GM12878 (cell line): ENCODE results near the gene SLC17A2. TPM values are rescaled to one million over a fixed set of nuclear protein-coding genes. Genes with fewer than 3 reads are reported as not detected.

Experiments used
- ATAC-seq: fragments of 200-7000 bp; cut with Tn5 transposase; 3 replicates; pipeline ENCODE4 v1.9.1; 2020; ENCODE audit warnings: mild to moderate bottlenecking, moderate library complexity
- BruUV-seq: library from RNA; stranded (reverse); fragments of 400-500 nt; replicated peaks from 2 replicates; lab custom pipeline; 2021; lab: Mats Ljungman, UMichigan
- CTCF ChIA-PET: fragments of 300-600 bp; sonication (Branson Sonifier 250); formaldehyde crosslinking; extraction: SDS; loops from one replicate; lab custom pipeline; 2021; ENCODE audit warnings: inconsistent platforms; lab: Yijun Ruan, JAX
- POLR2A ChIA-PET: fragments of 350-600 bp; formaldehyde crosslinking; extraction: SDS; loops from one replicate; lab custom pipeline; 2021; ENCODE audit warnings: inconsistent platforms; lab: Charles Lee
- RAD21 ChIA-PET: fragments of 300-600 bp; sonication (Branson Sonifier 250); formaldehyde crosslinking; loops from one replicate; lab custom pipeline; 2023; ENCODE audit warnings: antibody characterized with exemption; ENCODE audit not compliant: unreplicated experiment; lab: Charles Lee
- SMC1A ChIA-PET: fragments of 300-600 bp; sonication (Branson Sonifier 250); formaldehyde crosslinking; loops from one replicate; lab custom pipeline; 2023; ENCODE audit not compliant: unreplicated experiment, uncharacterized antibody; lab: Charles Lee
- DNase-seq: peaks from one replicate; pipeline ENCODE4 v3.0.0-alpha.2; 2011; ENCODE audit warnings: low read depth, low spot score
- FAIRE-seq: peaks from 3 replicates; lab custom pipeline; 2011; peaks lifted over from hg19 to GRCh38; lab: Jason Lieb, UNC
- H2AFZ ChIP-seq: 2 replicates; pipeline ENCODE4 v1.6.0; 2011; ENCODE audit warnings: low read depth, low read length, control low read depth; ENCODE audit not compliant: control insufficient read depth
- H3K27ac ChIP-seq: 2 replicates; pipeline ENCODE4 v1.5.1; 2011; ENCODE audit warnings: control low read depth; ENCODE audit not compliant: control insufficient read depth, insufficient read depth
- H3K27me3 ChIP-seq, 2 experiments: replicated peaks in 1 of 2; 2 replicates each; pipeline versions ENCODE4 v1.6.0 to v1.6.1; 2011; ENCODE audit warnings: low read length in 1 of 2; ENCODE audit not compliant: control insufficient read depth in 2 of 2, insufficient read depth in 2 of 2
- H3K36me3 ChIP-seq, 2 experiments: 2 replicates each; pipeline ENCODE4 v1.5.1; 2011; ENCODE audit warnings: low read length in 1 of 2; ENCODE audit not compliant: control insufficient read depth in 2 of 2, insufficient read depth in 2 of 2
- H3K4me1 ChIP-seq: 2 replicates; pipeline ENCODE4 v1.6.1; 2011; ENCODE audit warnings: mild to moderate bottlenecking, low read length, moderate library complexity, mixed read lengths; ENCODE audit not compliant: control insufficient read depth, insufficient read depth
- H3K4me2 ChIP-seq: 2 replicates; pipeline ENCODE4 v1.6.0; 2011; ENCODE audit warnings: control low read depth; ENCODE audit not compliant: control insufficient read depth, insufficient read depth
- H3K4me3 ChIP-seq: fragments of 200-600 bp; sonication (generic); 2 replicates; pipeline ENCODE4 v1.5.1; 2016
- H3K79me2 ChIP-seq: 2 replicates; pipeline ENCODE4 v1.6.0; 2011; ENCODE audit warnings: low read length; ENCODE audit not compliant: control insufficient read depth, insufficient read depth
- H3K9ac ChIP-seq: 2 replicates; pipeline ENCODE4 v1.8.0; 2011; ENCODE audit warnings: low read length, control low read depth, mixed read lengths; ENCODE audit not compliant: control insufficient read depth, insufficient read depth
- H3K9me3 ChIP-seq: replicated peaks from 3 replicates; pipeline ENCODE4 v1.5.1; 2011; ENCODE audit warnings: mild to moderate bottlenecking, low read length; ENCODE audit not compliant: control insufficient read depth, insufficient read depth
- H4K20me1 ChIP-seq: 2 replicates; pipeline ENCODE4 v1.6.0; 2011; ENCODE audit not compliant: control insufficient read depth, insufficient read depth
- BCL11A ChIP-seq: IDR thresholded peaks from 2 replicates; pipeline ENCODE4 v1.6.1; 2011; ENCODE audit warnings: low read depth, low read length
- E4F1 ChIP-seq: fragments of 450-650 bp; IDR thresholded peaks from 2 replicates; pipeline ENCODE4 v1.6.1; 2018; ENCODE audit warnings: borderline replicate concordance, mild to moderate bottlenecking; ENCODE audit not compliant: partially characterized antibody
- LARP7 ChIP-seq: fragments of 450-650 bp; IDR thresholded peaks from 2 replicates; pipeline ENCODE4 v1.6.1; 2017; ENCODE audit warnings: mild to moderate bottlenecking
- SP1 ChIP-seq: IDR thresholded peaks from one replicate; pipeline ENCODE4 v1.6.1; 2011; ENCODE audit warnings: low read depth, low read length
- SREBF2 ChIP-seq: IDR thresholded peaks from 2 replicates; pipeline ENCODE4 v1.6.1; 2012; ENCODE audit warnings: mild to moderate bottlenecking, low read length
- WGBS: methylation state at CpG from one replicate; pipeline ENCODE4 v1.1.6; 2016; ENCODE audit warnings: low lambda C conversion rate; ENCODE audit not compliant: insufficient replicate concordance, insufficient coverage; ENCODE audit errors: missing lambda C conversion rate; 5-methylcytosine and 5-hydroxymethylcytosine counted together
- in situ Hi-C: fragments of 300-500 bp; cut with MboI; formaldehyde crosslinking; loops from 9 replicates; pipeline ENCODE4 v1.14.3; 2018; ENCODE audit warnings: mixed read lengths
- intact Hi-C: fragments of 100-400 bp; cut with micrococcal nuclease; formaldehyde crosslinking; loops from one replicate; pipeline ENCODE4 v1.14.2; 2022; ENCODE audit not compliant: unreplicated experiment
- polyA plus RNA-seq, 11 experiments: library from polyadenylated mRNA; depleted of rRNA in 4 of 11; unstranded in 6 of 11; stranded (reverse) in 5 of 11; fragments of >200 nt; fragmentation: Nextera tagmentation in 4 of 11; fragmentation: Illumina TruSeq in 1 of 11; extraction: Ambion mirVana in 4 of 11; extraction: Trizol in 1 of 11; gene quantifications; 1 replicate in 1 of 11; 2 replicates in 10 of 11; pipeline versions ENCODE4 v1.2.1 to v1.2.3, GENCODE V29; 2011 to 2016; ENCODE audit warnings: inconsistent platforms in 2 of 11, missing spikeins in 2 of 11, low read depth in 1 of 11
- total RNA-seq, 4 experiments: library from RNA; depleted of rRNA in 3 of 4; stranded (reverse); fragments of >200 nt in 3 of 4; fragmentation: Illumina TruSeq in 1 of 4; extraction: Trizol in 1 of 4; gene quantifications; 2 replicates each; pipeline versions ENCODE4 v1.2.1 to v1.2.3, GENCODE V29; 2013 to 2021

SLC17A2 gene
- total and polyA plus RNA-seq, 10 of the 15 experiments (the other 5 are each of a cell fraction or from before 2014, with no cell fraction given): not detected

- no peak overlapping the region for H3K4me2 ChIP-seq
- no peaks in the 10 kb centered on the region for H4K20me1 ChIP-seq
- H3K27ac ChIP-seq: no peak overlapping the region
- ChIA-PET POLR2A (interaction anchor here (0.7 kb wide), 2 partner anchors 47 to 887 kb away, joined by 3 to 4 read pairs; no protein-coding TSS in a partner anchor), CTCF (interaction anchor here (1.1 to 1.4 kb wide), 2 partner anchors 55 to 158 kb away, joined by 3 to 4 read pairs; no protein-coding TSS in a partner anchor), SMC1A (no interaction called here), RAD21 (interaction anchor here (0.7 kb wide), 1 partner anchor 10 kb away, joined by 3 read pairs; no protein-coding TSS in a partner anchor)
- no peak for TF ChIP-seq E4F1
- no peak for TF ChIP-seq SREBF2
- TF ChIP-seq SP1: no peak
- TF ChIP-seq LARP7: no peak
- TF ChIP-seq BCL11A: no peak
- no TSS peak for BruUV-seq
- FAIRE-seq: no peak
- 100% methylated on average over 2 of the region's 2 CpGs for WGBS
- H3K27me3 ChIP-seq: no peaks in the 10 kb centered on the region
- no peak overlapping the region for H2AFZ ChIP-seq
- no peak overlapping the region for H3K4me3 ChIP-seq
- DNase-seq: no peak
- in situ Hi-C loops (loop anchor here (25.0 kb wide), 1 partner anchor 684 kb away; no protein-coding TSS in a partner anchor), intact Hi-C loops (no loop called here)
- no peak overlapping the region for H3K9ac ChIP-seq
- no peak for ATAC-seq
- H3K79me2 ChIP-seq: no peaks in the 10 kb centered on the region
- peaks cover 3% of the 10 kb centered on the region; the same call in 2 of the 3 replicates for H3K9me3 ChIP-seq
- no peaks in the 10 kb centered on the region for H3K4me1 ChIP-seq
- H3K36me3 ChIP-seq: no peaks in the 10 kb centered on the region
Observed at GRCh38 chr6:25946631-25947030, 16.1 kb upstream of the SLC17A2 start.
